HG03095 (cell line): ENCODE measurements around the gene FILIP1L.
A peak's percentile ranks its signal among the peaks of the same experiment; 100 is the strongest.

Experiments used
- ATAC-seq: cut with Tn5 transposase; IDR thresholded peaks from one replicate; pipeline ENCODE4 v1.9.1; 2021; ENCODE audit warnings: moderate library complexity; ENCODE audit not compliant: unreplicated experiment

FILIP1L gene

GRCh38 chr3:99818818-99819217 is 295.5 kb downstream of the FILIP1L start:
- ATAC-seq = no peak

- peak; percentile 96 for ATAC-seq
These were observed 296.7 kb downstream of the FILIP1L start, which contains the start of gene CMSS1 for GRCh38 chr3:99817437-99818240. TSS of gene CMSS1 (plus strand) at chr3:99817862.

- no peak for ATAC-seq
These were observed 297.3 kb downstream of the FILIP1L start for GRCh38 chr3:99817047-99817436.

- ATAC-seq = no peak
These were observed 303.9 kb downstream of the FILIP1L start for GRCh38 chr3:99810403-99810802.

DNA sequence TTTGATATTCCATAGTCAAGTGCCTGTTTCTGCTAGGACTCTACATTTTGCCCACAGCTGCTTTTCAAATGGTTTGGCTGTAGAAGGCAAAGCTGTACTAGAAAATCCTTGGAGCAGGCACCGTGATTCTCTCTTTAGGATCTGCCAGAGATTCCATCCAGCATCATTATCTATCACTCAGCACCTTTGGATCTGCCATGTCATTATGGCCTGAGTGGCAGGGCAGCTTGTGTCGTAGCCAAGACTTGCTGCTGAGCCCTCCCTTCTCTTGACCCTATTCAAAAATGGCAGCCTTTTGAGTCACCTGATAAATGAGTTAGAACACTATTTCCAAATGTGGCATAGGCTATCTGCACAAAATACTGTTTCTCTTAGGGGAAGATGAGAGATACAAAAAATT is 304.7 kb downstream of the FILIP1L start:
- ATAC-seq = no peak

GRCh38 chr3:99808163-99808794 is 306.0 kb downstream of the FILIP1L start:
- no peak for ATAC-seq

DNA sequence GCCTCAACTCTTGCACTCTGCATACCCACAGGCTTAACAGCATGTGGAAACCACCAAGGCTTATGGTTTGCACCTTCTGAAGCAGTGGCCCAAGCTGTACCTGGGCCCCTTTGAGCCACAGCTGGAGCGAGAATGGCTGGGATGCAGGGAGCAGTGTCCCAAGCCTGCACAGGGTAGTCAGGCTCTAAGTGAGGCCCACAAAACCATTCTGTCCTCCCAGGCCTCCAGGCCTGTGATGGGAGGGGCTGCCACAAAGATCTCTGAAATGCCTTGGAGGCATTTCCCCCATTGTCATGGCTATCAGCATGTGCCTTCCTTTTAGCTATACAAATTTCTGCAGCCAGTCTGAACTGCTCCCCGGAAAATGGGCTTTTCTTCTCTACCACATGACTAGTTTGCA is 309.1 kb downstream of the FILIP1L start:
- no peak for ATAC-seq

DNA sequence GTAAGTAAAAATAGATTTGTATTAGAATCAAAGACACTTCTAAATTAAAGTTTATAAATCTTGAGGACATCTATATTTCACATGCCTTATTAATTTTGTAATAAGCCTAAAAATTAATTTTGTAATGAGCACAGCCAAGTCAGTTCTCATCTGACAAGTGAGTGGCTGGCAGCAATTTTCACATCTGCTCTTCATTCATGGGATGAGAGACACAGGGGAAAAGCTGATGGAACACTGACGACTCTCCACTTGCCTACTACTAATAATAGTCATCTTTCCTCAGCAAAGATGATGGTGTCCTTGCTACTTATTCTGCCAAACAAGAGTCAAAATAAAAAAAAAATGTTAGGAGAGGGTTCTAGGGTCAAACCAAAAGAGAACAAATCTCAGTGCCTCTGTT is 311.0 kb downstream of the FILIP1L start:
- no peak for ATAC-seq

DNA sequence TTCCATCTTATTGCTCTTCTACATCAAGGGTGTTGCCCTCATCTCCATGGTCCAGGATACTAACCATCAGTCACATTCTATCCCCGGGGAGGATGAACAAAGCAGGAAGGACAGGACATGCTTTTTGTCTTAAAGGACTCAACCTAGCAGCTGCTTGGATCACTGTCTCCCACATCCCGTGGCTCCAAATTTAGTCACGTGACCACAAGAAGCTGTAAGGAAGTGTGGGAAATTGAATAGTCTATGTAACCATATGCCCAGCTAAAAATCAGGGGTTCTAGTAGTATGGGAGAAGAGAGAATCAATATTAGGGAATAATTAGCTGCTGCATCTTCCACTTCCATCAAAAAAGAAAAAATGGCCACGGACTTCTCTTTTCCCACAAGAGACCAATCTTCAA is 314.9 kb downstream of the FILIP1L start:
- no peak for ATAC-seq

GRCh38 chr3:99795573-99795972 is 318.7 kb downstream of the FILIP1L start:
- ATAC-seq = no peak

GRCh38 chr3:99794485-99794884 is 319.8 kb downstream of the FILIP1L start:
- no peak for ATAC-seq

GRCh38 chr3:99789011-99789721 is 325.1 kb downstream of the FILIP1L start:
- peak; percentile 90 for ATAC-seq
